Measurements from ENCODE around the gene ELOVL7.
"Not testable (repeated sequence)": the region's sequence is repeated elsewhere in the genome, so short reads cannot be mapped to it uniquely, and the experiment has no call there.

ELOVL7 gene

GRCh38 chr5:60803712-60804111 lies 40.4 kb downstream of the ELOVL7 start:
- no peak for DNase-seq (ENCODE audit: low read depth)
- no peak overlapping the region for H3K4me3 ChIP-seq (ENCODE audit: control insufficient read depth, low read depth, low read length)
- no peak for TF ChIP-seq CTCF (IDR thresholded peaks at IDR 0.05; ENCODE audit: control insufficient read depth, insufficient read depth, low read depth, low read length, missing control alignments)

- no peak for TF ChIP-seq CTCF (IDR thresholded peaks at IDR 0.05; ENCODE audit: control insufficient read depth, insufficient read depth, low read depth, low read length, missing control alignments)
- no peak for DNase-seq (ENCODE audit: low read depth)
- H3K4me3 ChIP-seq (ENCODE audit: control insufficient read depth, low read depth, low read length) = no peak overlapping the region
Measured at GRCh38 chr5:60802986-60803385, 41.1 kb downstream of the ELOVL7 start.

- TF ChIP-seq CTCF (IDR thresholded peaks at IDR 0.05; ENCODE audit: control insufficient read depth, insufficient read depth, low read depth, low read length, missing control alignments) = no peak
- no peak for DNase-seq (ENCODE audit: low read depth)
- H3K4me3 ChIP-seq (ENCODE audit: control insufficient read depth, low read depth, low read length) = no peak overlapping the region
Measured at GRCh38 chr5:60802226-60802625, 41.8 kb downstream of the ELOVL7 start.

- no peak overlapping the region for H3K4me3 ChIP-seq (ENCODE audit: control insufficient read depth, low read depth, low read length)
- no peak for DNase-seq (ENCODE audit: low read depth)
- TF ChIP-seq CTCF (IDR thresholded peaks at IDR 0.05; ENCODE audit: control insufficient read depth, insufficient read depth, low read depth, low read length, missing control alignments) = no peak
Measured at GRCh38 chr5:60797482-60798153, 46.5 kb downstream of the ELOVL7 start.

GRCh38 chr5:60795424-60795950 lies 48.6 kb downstream of the ELOVL7 start:
- H3K4me3 ChIP-seq (ENCODE audit: control insufficient read depth, low read depth, low read length); DNase-seq (ENCODE audit: low read depth): not testable (repeated sequence)

- no peak for DNase-seq (ENCODE audit: low read depth)
- H3K4me3 ChIP-seq (ENCODE audit: control insufficient read depth, low read depth, low read length) = no peak overlapping the region
- TF ChIP-seq CTCF (IDR thresholded peaks at IDR 0.05; ENCODE audit: control insufficient read depth, insufficient read depth, low read depth, low read length, missing control alignments) = no peak
Measured at GRCh38 chr5:60794691-60795090, 49.4 kb downstream of the ELOVL7 start.

GRCh38 chr5:60792438-60792837 lies 51.6 kb downstream of the ELOVL7 start:
- no peak overlapping the region for H3K4me3 ChIP-seq (ENCODE audit: control insufficient read depth, low read depth, low read length)
- TF ChIP-seq CTCF (IDR thresholded peaks at IDR 0.05; ENCODE audit: control insufficient read depth, insufficient read depth, low read depth, low read length, missing control alignments) = no peak
- no peak for DNase-seq (ENCODE audit: low read depth)
